ENCODE results near the gene ALDH1A1.
A peak's percentile ranks its signal among the peaks of the same experiment; 100 is the strongest.
"Not testable (repeated sequence)": the region's sequence is repeated elsewhere in the genome, so short reads cannot be mapped to it uniquely, and the experiment has no call there.

ALDH1A1 gene

DNA sequence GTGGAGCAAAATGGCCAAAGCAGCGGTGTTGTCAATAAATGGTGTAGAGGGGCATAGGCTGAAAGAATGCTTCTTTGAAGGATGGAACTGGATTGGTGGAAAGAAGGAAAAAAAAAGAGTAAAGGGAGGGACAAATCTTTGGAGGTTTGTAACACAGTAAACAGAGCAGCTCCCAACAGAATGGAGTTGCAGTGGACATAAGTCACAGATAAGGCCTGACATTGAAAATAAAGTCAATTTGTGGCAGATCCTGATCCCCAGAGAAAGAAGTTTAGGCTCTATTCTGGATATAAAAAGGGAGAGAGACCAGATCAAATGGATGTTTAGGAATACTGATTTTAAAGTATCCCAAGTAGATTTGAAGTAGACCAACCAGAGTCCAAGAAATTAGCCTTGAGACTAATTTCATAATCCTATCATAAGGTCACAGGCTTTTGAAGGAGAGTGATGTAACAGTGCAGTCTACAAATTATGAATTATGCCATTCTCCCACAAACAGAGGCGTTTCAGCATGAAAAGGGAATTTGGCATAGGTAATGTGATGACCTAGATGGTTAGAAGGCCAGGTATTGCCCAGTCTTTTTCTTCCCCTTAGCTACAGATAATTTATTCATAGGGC, 8.9 kb downstream of the ALDH1A1 start:
- DNase-seq (ENCODE audit: low read depth): no peak

DNA sequence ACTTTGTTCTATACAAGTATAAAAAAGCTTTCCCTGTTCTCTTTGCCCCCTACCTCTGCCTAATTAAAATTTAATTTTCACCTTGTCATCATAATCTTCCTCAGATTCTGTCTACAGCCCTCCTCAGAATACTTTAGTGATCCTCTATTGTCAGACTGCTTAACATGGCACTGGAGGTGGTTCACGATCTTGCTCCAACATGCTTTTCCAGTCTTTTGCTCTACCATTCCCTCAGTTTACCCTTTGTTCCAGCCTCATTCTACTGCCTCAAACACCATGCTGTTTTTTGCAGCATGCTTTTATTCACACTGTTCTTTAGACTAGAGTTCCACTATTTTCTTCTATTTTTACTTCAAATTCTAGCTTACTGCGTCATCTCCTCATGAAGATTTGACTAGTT, 10.4 kb downstream of the ALDH1A1 start:
- no peak for DNase-seq (ENCODE audit: low read depth)

DNA sequence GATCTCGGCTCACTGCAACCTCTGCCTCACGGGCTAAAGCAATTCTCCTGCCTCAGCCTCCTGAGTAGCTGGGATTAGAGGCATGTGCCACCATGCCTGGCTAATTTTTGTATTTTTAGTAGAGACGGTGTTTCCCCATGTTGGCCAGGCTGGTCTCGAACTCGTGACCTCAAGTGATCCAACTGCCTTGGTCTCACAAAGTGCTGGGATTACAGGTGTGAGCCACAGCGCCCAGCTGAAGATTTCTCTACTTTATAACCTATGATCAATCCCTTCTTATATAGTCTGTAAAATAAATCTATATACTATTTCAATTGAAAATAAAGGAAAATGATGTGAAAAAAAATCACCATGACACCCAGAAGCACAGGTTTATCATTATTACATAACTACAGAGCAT, 13.3 kb downstream of the ALDH1A1 start:
- DNase-seq (ENCODE audit: low read depth): not testable (repeated sequence)

DNA sequence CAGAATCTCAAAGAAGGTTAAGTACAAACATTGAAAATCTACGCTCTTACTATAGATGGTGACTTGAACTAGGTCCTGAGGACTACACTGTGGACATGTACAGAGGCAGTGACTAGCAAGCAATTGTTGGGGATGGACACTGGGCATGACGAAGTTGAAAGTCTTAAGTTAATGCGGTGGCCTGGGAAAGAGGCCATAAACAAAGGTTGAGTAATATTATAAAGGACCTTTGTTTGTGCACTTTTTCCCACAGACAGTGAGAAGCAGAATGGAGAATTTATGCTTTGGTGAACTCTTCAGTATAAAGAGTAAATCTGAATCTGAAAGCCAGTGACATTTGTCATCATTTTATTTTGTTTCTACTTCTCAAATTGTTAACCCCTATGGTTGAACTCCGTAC, 15.3 kb downstream of the ALDH1A1 start:
- no peak for DNase-seq (ENCODE audit: low read depth)

DNA sequence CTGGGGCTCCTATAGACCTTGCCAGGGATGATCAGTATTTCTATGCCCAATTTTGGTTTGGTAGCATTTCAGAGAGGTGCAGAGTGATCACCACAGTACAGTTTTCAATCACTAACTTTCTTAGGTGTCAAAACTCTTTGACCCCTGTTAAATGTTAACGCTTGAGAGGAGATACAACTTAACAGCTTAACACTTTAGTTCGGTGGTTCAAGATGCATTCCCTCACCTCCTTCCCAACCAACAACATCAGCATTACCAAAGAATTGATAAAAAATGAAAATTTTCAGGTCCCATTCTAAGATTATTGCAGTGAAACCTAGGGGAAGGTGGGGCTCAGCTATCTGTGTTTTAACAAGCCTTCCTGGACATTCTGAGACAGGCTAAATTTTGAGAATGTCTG, 16.2 kb downstream of the ALDH1A1 start:
- DNase-seq (ENCODE audit: low read depth): no peak

DNA sequence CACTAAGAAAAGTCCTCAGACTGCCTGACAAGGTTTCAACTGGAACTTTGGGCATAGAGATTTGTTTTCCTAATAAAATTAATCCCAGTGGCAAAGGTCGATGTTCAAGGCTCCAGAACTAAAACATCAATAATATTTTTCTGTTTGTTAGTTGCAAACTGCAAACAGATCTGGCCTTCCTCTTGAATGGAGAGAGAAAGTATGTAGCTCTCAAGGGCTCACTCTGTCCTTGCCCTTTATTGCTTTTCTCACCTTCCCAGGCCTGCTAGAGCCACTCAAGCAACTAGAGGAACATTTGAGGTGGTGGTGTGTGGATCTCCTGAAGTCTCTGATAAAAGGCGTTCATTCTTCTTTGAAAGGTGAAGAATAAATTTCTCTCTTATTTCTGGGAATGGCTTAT, 16.6 kb downstream of the ALDH1A1 start:
- DNase-seq (ENCODE audit: low read depth): no peak

DNA sequence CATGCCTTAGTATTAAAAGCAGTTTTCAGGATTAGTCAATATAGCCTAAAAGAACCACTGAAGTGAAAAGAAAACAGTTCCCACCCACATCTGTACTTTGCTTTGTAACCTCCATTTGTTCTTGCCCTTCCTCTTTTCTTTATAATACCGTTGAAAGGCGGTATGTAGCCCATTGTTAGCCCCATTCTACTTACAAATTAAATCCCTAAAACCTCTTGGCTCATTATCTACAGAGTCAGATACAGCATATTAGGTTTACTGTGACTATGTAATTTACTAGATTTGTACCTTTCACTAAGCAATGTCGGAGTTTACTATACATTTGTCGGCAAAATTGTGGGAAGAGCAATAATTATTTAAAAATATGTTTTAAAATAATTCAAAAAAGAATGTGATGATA, 17.3 kb downstream of the ALDH1A1 start:
- DNase-seq (ENCODE audit: low read depth): no peak

DNA sequence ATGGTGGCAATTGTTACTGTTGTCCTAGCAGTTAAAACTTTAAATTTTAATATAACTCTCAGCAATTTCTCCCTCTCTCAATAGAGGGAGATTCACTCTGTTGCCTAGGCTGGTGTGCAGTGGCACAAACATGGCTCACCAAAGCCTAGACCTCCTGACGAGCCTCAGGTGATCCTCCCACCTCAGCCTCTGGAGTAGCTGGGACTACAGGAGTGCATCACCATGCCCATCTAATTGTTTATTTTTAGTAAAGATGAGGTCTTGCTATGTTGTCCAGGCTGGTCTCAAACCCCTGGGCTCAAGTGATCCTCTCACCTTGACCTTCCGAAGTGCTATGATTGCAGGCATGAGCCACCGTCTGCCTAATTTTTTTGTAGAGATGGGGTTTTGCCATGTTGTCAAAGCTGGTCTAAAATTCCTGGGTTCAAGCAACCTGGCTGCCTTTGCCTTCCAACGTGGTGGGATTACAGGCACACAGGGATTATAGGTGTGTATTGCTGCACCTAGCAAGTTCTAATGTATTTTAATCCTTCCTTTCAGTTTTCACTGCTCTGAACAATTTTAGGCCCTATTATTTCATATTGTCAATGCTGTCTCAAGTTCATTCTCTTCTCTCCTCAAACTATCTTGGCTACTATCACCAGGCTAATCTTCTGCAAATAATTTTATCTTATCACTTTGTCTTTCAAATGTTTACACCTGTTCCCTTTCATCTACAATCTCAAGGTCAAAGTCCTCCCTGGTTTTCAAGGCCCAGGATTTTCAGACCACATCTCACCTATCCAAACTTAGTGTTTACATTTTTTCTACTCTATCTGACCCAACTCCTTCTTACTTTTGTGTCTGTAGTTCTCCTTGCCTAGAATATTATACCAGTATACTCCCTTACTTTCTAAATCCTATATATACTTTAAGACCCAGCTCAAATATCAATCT, 18.9 kb downstream of the ALDH1A1 start:
- DNase-seq (ENCODE audit: low read depth): no peak

DNA sequence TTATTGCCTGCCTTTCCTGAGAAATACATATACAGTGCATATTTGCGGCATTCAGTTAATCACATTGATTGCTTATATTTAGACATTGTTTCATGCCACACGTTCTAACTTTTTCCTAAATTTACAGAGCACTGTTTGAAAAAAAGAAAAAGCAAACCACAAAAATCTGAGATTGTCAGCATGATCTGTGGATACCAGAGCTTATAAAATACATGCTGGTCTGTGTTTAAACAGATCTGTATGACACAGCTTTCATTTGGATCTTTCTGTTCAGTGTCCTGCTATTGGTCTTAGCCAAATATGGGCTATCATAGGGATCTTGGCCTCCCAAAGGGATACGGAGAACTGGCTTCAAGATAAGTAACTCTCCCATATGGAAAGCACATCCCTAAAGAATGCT, 20.2 kb downstream of the ALDH1A1 start:
- DNase-seq (ENCODE audit: low read depth): no peak

DNA sequence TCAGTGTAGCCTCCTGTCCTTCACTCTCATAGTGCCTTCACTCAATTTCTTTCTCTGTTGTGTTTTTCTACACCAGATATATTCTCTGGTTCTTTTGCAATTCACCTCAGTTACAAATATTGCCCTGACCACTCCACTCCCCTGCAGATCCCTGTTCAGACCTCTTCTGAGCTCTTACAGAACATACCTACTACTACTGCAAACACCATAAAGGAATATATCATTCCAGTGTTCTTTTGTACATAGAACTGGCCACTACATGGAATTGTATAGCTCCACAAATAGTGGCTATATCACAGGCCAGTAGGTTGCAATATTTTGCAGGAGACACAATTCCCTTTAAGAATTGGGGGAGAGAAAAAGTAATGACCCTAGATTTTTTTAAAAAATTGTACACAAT, 21.0 kb downstream of the ALDH1A1 start:
- DNase-seq (ENCODE audit: low read depth): no peak

DNA sequence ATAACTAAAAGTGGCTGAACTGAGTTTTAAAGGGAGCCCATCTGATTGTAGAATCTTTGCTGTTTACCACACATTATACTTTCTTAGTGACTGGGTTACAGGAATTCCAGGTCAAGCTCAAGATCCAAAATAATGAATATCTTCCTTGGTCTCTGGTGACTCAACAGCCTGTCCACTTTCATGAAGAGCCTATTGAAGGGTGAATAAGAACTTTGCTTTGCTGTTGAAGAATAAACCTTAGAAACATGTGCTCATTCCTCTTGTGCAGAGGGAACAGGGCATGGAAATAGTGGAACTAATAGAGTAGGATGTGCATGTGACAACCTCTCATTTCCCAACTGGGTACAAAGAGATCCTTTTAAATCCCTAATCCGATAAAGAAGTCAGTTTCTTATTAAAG, 21.4 kb downstream of the ALDH1A1 start:
- peak; percentile 35 for DNase-seq (ENCODE audit: low read depth)

DNA sequence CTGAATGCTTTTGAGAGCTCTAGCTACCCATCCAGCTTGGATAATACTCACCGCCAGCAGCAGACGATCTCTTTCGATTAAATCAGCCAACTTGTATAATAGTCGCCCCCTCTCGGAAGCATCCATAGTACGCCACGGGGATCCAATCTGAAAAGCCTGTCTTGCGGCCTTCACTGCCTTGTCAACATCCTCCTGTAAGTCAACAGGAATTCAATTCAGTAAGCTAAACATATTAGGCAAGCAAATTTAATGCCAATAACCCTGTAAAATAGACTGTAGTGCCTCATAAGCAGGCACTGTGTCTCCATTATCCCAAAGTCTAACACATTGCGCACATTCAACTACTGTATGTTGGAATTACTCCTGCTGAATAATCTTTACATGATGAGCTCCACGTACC, 22.0 kb downstream of the ALDH1A1 start:
- DNase-seq (ENCODE audit: low read depth): no peak

DNA sequence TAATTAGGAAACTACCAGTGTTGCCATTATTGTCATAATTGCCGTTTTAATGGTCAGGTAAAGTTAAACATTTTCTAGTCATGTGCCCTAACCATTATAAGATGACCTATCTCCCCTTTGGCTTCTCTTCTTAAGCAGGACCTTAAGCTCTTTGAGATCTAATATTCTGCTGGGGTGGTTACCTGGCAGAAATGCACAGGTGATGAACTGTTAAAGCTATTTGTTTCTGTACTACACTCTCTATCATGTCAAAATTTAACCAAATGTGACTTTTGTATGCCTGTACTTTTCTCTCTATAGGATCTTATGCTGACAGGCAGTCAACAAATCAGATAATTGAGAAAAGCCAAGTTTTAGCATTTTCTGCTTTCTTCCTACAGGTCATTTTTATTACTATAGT, 23.3 kb downstream of the ALDH1A1 start:
- no peak for DNase-seq (ENCODE audit: low read depth)

DNA sequence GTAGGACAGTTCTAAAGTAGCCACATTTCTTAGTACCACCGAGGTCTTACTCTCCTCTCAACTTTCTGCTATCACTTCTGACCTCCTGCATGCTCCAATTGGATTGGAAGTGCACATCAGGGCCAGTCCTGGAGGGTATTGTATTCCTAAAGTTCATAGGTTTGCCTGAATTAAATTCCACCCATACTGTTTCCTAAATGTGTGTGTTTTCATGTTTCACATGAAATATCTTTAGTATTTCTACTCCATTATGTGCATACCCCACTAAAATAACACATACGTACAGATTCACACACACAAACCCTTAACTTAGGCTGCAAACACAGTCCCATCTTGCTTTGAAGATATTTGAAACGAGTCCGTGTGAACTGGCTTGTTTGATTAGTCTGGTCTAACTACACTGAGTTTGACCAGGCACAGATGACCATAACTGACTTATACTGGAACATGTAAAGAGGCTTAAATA, 24.8 kb downstream of the ALDH1A1 start:
- DNase-seq (ENCODE audit: low read depth): no peak

DNA sequence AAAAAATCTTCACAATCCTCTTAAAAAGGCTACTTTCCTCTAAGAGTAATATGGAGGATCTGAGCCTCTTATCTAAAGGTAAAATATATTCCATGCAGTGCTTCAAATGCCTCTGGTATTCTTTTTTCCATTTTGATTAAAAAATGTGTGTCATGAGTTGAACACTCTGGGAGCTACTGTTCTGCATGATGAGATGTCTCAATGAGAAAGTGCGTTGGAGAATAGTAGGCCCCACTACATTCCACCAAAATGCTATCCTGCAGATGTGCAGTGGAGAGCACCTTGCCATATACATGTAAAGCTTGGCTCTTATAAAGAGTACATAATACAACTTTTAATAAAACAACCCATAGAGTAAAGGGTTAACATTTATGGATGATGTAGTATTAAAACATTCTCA, 26.3 kb downstream of the ALDH1A1 start:
- DNase-seq (ENCODE audit: low read depth): no peak

DNA sequence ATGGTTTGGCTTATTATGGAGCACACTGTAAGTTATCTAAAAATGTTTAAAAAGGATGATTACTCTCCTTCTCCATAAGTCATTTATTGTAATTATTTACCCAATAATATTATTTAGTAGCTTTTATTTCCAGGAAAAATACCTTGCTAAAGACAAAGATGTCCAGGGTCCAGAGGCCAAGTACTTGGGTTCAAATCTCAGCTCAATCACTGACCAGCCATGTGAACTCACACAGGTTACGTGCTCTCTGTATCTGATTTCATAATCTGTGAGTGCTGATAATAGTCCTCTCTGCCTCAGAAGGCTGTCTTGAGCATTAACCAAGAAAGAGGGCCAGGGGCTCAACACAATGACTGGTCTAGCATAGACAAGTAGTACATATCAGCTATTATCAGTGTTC, 27.0 kb downstream of the ALDH1A1 start:
- DNase-seq (ENCODE audit: low read depth): no peak

DNA sequence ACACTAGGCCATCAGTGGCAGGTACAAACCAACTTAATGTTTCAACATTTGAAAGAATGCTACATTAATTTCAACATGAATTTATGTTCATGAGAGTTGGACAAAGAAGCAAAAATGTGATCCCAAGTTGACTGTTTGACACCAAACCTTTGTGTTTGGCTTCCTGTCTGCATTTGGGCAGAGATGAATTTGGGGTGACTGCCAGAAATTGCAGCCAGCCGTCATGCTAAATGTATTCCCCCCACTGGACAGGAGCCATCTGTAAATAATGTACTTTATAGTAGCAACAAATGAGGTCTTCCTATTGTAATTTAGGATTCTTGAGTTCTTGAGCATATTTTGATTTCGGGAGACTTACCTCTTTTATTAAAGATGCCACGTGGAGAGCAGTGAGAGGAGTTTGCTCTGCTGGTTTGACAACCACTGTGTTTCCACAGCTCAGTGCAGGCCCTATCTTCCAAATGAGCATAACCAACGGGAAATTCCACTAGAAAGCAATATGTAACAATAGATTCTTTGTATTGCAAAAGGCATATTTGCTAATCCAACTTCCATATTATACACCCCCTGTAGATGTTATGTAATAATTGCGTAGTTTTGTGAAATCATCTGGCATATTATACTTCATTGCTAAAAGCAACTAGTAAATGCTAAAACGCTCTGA, 27.6 kb downstream of the ALDH1A1 start:
- no peak for DNase-seq (ENCODE audit: low read depth)

DNA sequence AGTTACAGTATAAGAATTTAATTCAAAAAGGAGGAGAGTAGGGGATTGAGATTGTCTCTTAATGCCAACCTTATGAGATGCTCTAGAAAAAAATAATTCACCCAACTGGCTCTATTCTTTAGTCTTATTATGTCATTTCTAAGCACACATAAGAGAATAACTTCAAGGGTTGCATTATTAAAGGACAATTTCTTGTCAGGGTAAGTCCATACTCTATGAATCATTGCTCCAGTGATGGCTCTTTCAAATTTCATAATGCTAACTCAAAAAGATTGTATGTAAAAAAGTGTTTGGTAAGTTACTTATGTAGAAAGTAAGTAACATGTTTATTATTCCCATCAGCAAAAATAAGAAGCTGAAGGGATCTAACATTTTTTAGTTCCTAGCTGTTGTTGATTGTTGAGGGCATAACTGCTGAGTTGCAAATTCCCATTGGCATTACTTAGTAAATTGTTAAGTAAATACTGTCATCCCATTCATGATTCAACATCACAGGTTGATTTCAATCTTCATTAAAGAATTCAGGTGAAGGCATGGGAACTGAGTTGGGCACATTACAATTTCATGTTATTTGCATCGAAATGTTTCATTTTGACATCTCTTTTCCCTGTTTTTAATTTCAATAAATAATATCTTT, 28.6 kb downstream of the ALDH1A1 start:
- DNase-seq (ENCODE audit: low read depth): no peak

DNA sequence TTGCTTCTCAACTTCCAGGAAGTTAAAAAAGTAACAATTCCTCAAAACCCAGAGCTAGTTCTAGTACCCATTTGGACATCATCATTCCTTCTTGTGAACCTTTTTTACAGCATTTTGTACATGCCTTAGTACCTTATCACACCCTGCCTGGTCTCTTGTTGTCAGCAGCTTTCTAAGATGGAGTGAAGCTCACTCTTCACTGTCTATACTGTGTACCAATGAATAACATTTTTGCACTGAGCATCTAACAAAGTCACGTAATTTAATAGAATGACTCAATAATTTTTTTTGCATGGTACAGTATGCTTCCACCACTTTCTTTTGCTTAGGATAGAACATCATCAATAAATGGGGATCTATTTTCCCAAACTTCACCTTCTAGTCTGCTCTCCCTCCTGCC, 29.8 kb downstream of the ALDH1A1 start:
- DNase-seq (ENCODE audit: low read depth): no peak

DNA sequence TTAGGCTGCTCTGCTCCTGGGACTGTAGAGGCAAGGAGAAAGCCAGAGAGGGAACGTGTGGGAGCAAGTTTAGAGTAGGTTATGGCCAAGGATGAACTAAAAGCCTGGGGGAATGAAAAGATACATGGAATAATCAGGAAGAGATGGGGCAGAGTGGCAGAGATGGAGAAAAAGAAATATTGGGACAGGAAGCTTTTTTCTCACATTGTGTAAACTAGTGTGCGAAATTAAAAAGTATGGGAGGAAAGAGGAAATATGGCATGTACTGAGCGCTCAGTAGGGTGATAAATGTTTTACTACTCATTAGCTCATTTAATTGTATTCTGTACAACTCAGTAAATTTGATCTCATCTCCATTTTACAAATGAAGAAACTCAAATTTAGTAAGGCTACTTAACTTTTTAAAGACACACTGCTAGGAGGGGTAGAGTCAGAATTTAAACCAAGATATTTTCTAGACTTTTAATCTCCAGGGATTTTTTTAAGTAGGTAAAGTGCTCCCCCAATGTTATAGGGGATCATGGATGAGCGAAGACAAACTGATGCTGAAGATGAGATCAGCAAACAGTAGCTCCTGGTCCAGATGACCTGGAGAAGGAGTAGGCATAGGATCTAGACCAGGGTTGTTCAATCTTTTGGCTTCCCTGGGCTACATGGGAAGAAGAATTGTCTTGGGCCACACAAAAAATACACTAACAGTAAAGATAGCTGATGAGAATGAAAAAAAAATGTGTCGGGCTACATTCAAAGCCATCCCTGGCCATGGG, 30.8 kb downstream of the ALDH1A1 start:
- no peak for DNase-seq (ENCODE audit: low read depth)

DNA sequence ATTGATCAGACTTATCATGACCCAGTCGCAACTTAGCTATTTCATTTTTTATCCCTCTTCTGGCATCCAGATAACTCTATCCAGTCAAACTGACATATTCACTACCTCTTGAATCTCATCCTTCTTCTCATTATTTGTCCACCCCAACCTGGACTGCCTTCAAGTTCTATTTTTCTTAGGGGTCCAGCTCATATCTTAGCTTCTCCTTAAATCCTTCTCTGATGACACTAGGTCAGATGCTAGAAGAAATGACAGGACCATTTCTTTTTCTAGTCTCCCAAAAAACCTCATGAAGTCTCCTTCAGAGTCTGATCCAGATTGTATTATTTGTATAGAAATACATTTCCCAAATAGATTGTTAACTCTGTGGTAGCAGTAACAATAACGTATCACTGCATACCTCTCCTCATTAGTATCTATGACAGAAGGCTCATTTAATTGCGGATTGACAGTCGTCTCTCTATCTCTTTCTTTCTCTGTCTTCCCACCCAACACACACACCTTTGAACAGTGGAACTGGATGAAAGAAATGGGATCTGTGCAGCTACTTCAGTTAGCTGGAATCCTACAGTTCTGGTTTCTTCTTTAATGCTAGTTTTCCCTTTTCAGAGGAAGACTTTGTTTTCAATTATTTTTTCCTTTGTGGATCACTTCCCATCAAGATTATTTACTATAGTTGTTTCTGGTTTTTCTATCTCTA, 33.5 kb downstream of the ALDH1A1 start:
- no peak for DNase-seq (ENCODE audit: low read depth)

Data from iris pigment epithelial cell (primary cell).